GM21529 (cell line): ENCODE data around the gene ITGB7.
"Not testable (repeated sequence)": the region's sequence is repeated elsewhere in the genome, so short reads cannot be mapped to it uniquely, and the experiment has no call there.

Source experiments
- ATAC-seq: cut with Tn5 transposase; IDR thresholded peaks from one replicate; pipeline ENCODE4 v1.9.1; 2021; ENCODE audit not compliant: unreplicated experiment

The ITGB7 gene

DNA sequence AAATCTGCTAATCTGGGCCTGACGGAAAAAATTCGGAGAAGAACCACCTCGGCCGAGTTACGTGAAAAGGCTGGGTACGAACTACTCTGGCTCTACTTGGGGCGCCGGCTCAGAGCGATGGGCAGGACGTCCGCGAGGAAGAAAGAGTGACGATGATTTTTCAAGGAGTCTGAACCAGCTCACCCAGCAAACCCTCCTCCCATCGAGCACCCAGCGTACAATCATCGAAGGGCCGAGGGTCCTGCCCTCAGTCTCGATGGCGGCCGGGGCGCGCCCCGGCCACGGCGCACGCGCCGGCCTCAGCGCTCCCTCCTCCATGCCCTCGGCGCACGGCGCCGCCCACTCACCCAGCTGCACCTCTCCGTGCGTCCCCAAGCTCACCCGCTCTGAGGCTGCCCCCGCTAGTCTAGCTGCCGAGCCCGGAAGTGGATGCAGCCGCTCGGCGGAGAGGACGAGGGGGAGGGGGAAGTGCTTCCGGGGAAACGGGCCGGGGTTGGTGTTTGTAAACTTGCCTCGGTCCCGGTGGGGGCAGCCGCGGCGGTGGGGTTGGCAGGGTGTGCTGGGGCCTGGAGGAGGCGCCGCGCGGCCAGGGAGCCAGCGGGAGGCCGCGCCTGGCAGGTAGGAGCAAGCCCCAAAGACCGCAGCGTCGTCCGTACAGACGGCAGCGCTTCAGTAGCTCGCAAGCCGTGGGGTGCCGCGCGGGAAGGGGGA is 26.7 kb downstream of the ITGB7 start, which contains the start of the genes CSAD and ZNF740:
TSS of gene CSAD (minus strand) at position 706 of the 711 bp plus-strand sequence. CDS start 7,455 bp downstream, outside the sequence.
TSS of gene ZNF740 (plus strand) at position 503 of the 711 bp plus-strand sequence. CDS start 1,262 bp downstream, outside the sequence.
- peak; percentile 91 for ATAC-seq

- peak; percentile 20 for ATAC-seq
These were observed 27.3 kb downstream of the ITGB7 start for GRCh38 chr12:53179687-53180219.

DNA sequence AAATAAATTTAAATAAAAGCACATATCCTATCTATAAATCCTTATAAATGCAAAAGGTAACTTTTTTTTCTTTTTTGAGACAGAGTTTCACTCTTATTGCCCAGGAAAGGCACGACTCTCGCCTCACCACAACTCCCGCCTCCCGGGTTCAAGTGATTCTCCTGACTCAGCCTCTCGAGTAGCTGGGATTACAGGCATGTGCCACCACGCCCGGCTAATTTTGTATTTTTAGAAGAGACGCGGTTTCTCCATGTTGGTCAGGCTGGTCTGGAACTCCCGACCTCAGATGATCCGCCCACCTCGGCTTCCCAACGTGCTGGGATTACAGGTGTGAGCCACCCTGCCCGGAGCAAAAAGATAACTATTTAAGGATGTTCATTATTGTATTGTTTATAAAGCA is 28.2 kb downstream of the ITGB7 start:
- not testable (repeated sequence) for ATAC-seq

DNA sequence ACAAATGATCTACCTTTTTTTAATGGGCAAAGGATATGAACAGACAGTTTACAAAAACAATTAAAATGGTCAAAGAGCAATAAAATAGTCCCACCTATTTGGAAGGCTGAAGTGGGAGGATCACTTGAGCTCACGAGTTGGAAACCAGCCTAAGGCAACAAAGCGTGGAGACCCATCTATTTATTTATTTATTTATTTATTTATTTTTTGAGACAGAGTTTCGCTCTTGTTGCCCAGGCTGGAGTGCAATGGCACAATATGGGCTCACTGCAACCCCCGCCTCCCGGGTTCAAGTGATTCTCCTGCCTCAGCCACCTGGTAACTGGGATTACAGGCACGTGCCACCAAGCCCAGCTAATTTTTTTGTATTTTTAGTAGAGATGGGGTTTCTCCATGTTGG is 29.6 kb downstream of the ITGB7 start:
- ATAC-seq, result not testable (repeated sequence)

DNA sequence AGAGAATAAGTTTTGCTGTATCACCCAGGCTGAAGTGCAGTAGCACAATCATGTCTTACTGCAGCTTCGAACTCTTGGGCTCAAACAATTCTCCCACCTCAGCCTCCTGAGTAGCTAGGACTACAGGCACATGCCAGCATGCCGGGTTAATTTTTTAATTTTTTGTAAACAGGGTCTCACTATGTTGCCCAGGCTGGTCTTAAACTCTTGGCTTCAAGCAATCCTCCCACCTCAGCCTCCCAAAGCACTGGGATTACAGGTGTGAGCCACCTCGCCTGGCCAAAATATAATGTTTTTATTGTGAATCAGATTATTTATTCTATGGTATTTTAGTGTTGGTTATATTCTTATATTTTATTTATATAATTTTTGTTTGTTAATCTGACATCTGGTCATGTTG is 30.3 kb downstream of the ITGB7 start:
- ATAC-seq, result no peak

DNA sequence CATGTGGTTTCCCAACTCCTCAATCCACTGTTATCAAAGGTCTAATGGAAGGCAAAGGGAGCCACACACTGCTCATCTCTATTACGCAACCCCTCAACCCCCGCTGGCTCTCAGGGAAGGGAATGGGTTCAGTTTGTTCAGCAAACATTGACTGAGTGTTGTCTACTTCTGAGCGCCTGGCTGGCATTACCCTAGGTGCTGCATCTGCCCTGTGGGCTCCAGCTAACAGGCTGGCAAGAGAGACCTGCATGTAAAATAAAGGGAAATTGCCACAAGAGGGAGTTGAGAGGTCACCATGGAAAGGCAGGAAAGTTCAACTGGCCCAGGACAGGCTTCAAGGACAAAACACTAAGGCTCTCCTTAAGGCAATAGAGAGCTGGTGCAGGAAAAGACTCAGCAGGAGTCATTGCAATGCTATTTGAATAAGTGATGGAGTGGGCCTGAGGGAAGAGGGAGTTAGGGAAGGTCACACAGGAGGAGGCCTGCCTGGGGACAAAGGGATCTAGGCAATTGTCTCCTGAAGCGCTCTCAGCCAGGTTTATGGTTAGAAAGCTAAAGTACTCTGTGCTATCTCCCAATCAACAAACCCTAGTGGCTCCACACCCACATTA is 32.1 kb downstream of the ITGB7 start:
- no peak for ATAC-seq

- ATAC-seq, result no peak
These were observed 33.9 kb downstream of the ITGB7 start for GRCh38 chr12:53173085-53173715.

DNA sequence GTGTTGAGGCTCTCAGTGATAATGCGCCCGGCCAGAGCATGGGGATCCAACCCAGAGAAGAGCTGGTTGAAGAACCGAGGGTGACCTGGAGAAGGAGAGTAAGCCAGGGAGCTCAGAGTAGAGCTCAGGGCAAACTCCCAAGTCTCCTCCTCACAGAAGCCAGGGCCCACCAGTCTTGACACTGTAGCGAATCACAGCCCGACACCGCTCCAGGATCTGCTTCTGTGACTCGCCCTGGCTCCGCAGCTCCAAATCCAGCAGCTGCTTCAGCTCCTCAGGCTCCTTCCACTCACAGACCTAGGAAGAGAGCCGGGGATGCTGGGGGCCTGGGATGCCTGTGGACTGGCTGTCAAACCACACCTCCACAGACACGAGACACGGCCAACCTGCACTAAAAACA is 34.7 kb downstream of the ITGB7 start:
- no peak for ATAC-seq

- ATAC-seq, result no peak
These were observed 35.2 kb downstream of the ITGB7 start for GRCh38 chr12:53171725-53172329.

DNA sequence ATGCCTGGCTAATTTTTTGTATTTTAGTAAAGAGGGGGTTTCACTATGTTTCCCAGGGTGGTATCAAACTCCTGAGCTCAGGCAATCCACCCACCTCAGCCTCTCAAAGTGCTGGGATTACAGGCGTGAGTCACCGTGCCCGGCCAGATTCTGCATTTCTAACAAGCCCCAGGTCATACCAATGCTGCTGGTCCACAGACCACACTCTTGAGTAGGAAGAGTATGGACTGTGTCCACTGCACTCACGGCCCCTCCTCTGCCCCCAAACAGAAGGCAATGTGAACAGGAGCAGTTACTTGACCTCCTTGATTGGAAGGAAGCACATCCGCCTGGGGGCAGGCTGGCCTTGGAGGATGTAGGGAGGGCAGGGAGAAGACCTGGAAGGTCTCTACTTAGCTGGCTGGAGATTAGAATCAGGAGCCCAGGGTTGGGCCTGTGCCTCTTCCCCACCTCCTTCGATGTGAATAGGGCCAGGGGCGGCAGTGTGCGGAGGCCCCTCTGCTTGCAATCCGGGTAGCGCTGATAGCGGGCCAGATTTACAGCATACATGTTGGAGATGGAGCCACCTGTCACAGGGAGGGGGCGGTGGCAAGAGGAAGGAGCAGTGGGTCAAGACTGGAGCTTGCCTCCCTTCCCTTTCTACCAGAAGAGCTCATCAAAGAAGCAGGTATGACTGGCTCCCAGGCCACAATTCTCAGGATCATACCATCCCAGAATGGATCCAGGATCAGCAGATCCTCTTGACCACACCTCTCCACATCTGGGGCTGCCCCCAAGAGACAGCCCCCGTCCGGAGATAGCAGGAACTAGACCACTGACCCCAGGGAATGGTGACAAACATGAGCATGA is 36.0 kb downstream of the ITGB7 start:
- no peak for ATAC-seq

- ATAC-seq, result no peak
These were observed 36.8 kb downstream of the ITGB7 start for GRCh38 chr12:53170215-53170614.

DNA sequence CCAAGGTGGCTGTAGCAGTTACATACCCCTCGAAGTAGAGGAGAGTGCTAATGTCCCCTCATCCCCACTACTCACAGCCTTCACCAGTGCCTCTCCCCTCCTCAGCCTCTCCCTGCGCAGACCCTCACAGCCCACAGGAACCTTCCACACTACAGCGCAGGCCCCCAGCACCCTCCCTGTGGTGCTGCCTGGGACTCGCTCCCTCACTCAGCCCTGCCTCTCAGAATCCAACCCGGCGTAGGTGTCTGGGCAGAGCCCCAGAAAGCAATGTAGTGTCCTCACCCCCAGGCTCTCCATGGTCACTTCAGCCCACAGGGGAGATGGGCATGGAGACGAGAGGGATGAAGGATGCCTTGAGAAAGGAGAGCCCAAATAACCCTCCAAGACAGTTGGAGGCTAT is 37.4 kb downstream of the ITGB7 start:
- ATAC-seq, result no peak

DNA sequence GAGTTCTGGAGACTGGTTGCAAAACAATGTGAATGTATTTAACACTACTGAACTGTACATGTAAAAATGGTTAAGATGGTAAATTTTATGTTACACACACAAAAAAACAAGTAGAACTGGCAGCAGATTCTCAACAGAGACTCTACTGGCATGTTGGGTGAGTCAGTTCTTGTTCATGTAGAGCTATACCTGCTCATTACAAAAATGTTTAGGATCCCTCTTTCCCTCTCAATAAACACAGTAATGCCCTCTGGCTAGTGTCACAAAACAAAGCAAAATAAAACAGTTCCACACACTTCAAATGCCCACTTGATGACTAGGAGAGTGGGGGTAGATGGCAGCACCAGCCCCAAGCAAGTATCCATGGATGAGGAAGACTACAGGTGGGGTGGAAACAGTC is 40.2 kb downstream of the ITGB7 start:
- no peak for ATAC-seq

DNA sequence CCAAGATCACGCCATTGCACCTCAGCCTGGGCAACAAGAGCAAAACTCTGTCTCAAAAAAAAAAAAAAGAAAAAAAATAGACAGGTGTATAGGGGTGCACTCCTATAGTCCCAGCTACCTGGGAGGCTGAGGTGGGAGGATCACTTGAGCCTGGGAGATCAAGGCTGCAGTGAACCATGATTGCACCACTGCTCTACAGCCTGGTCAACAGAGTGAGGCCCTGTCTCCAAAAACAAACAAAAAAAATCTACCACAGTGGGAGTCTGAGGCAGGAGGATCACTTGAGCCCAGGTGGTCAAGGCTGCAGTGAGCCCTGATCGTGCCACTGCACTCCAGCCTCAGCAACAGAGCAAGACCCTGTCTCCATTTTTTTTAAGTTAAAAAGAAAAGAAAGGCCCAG is 44.0 kb downstream of the ITGB7 start:
- ATAC-seq, result not testable (repeated sequence)

DNA sequence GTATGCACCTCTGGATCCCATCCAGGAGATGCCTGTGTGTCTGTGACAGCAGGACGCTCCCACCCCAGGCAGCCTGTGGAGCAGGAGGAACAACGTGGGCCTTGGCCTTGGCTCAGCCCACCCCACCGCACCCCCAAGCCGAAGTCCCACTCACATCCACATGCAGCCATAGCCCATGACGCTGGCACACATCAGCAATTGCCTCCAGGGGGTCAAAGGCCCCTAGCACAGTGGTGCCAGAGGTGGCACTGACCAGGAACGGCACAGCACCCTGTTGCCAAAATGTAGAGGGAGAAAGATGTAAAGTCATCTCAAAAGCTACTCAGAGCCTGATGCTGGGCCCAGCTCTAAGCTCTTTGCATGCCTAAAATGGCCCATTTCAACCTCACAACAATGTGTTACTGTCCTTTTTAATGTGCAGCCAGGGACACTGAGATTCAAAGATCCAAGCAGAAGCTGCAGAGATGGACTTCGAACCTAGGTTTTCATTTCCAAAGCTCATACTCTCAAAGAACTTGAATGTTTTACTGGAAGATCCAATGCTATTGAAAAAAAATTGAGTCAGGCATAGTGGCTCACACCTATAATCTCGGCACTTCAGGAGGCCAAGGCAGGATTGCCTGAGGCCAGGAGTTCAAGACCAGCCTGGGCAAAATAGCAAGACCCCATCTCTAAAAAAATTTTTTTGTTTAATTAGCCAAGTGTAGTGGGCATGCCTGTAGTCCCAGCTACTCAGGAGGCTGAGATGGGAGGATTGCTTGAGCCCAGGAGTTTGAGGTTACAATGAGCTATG is 45.7 kb downstream of the ITGB7 start:
- ATAC-seq, result no peak

GRCh38 chr12:53160673-53161072 is 46.4 kb downstream of the ITGB7 start:
- no peak for ATAC-seq

- ATAC-seq, result no peak
These were observed 47.1 kb downstream of the ITGB7 start for GRCh38 chr12:53160000-53160399.

GRCh38 chr12:53159195-53159839 is 47.7 kb downstream of the ITGB7 start:
- peak; percentile 79 for ATAC-seq

- ATAC-seq, result no peak
These were observed 54.7 kb downstream of the ITGB7 start for GRCh38 chr12:53152390-53152789.
